ENCODE data around the gene CBX4. TPM values are rescaled to one million over a fixed set of nuclear protein-coding genes. Genes with fewer than 3 reads are reported as not detected.

The CBX4 gene
- polyA plus RNA-seq, 1 of the 3 experiments (the other 2 are of a cell fraction): 21.9 TPM

DNA sequence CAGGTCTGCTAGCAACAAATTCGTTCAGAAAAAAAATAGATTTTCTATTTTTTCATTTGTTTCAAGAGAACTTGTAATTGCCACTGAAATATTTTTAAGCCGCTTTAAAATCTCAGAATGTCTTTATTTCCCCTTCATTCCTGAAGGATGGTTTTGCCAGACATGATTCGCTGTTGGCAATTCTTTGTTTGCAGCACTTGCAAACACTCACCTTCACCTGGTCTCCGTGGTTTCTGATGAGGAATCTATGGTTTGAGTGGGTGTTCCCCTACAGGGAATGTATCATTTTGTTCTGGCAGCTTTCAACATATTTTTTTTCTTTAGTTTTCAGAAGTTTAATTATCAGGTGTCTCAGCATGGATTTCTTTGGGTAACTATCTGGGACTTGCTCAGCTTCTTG is 36.3 kb upstream of the CBX4 start:
- H3K9ac ChIP-seq: no peak overlapping the region
- no peaks in the 10 kb centered on the region for H3K79me2 ChIP-seq (ENCODE audit: insufficient read depth)
- H2AFZ ChIP-seq (ENCODE audit: low read depth): no peak overlapping the region
- no peaks in the 10 kb centered on the region for H3F3A ChIP-seq (replicated peaks; ENCODE audit: insufficient read depth)
- H3K4me3 ChIP-seq (ENCODE audit: low read depth in 2 of 2, low read length in 1 of 2): no peak overlapping the region
- H4K20me1 ChIP-seq (ENCODE audit: insufficient read depth): no peaks in the 10 kb centered on the region
- no peak overlapping the region for H3K4me2 ChIP-seq
- no peak for TF ChIP-seq NFIC (IDR thresholded peaks at IDR 0.05; ENCODE audit: borderline replicate concordance)
- TF ChIP-seq, protein P1, sequence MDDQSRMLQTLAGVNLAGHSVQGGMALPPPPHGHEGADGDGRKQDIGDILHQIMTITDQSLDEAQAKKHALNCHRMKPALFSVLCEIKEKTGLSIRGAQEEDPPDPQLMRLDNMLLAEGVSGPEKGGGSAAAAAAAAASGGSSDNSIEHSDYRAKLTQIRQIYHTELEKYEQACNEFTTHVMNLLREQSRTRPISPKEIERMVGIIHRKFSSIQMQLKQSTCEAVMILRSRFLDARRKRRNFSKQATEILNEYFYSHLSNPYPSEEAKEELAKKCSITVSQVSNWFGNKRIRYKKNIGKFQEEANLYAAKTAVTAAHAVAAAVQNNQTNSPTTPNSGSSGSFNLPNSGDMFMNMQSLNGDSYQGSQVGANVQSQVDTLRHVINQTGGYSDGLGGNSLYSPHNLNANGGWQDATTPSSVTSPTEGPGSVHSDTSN (IDR thresholded peaks at IDR 0.05): no peak
- TF ChIP-seq, protein P2, sequence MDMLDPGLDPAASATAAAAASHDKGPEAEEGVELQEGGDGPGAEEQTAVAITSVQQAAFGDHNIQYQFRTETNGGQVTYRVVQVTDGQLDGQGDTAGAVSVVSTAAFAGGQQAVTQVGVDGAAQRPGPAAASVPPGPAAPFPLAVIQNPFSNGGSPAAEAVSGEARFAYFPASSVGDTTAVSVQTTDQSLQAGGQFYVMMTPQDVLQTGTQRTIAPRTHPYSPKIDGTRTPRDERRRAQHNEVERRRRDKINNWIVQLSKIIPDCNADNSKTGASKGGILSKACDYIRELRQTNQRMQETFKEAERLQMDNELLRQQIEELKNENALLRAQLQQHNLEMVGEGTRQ (IDR thresholded peaks at IDR 0.05; ENCODE audit: borderline replicate concordance, low read depth, low read length): no peak
- TF ChIP-seq MXI1 (IDR thresholded peaks at IDR 0.05; ENCODE audit: low read depth, low read length): no peak
- no peak for TF ChIP-seq RXRA (IDR thresholded peaks at IDR 0.05; ENCODE audit: borderline replicate concordance, low read depth)
- TF ChIP-seq, protein P3, sequence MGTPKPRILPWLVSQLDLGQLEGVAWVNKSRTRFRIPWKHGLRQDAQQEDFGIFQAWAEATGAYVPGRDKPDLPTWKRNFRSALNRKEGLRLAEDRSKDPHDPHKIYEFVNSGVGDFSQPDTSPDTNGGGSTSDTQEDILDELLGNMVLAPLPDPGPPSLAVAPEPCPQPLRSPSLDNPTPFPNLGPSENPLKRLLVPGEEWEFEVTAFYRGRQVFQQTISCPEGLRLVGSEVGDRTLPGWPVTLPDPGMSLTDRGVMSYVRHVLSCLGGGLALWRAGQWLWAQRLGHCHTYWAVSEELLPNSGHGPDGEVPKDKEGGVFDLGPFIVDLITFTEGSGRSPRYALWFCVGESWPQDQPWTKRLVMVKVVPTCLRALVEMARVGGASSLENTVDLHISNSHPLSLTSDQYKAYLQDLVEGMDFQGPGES (IDR thresholded peaks at IDR 0.05; ENCODE audit: low read depth, low read length): no peak
- no peak for TF ChIP-seq YY1 (IDR thresholded peaks at IDR 0.05; ENCODE audit: low read depth)
- no peak for TF ChIP-seq RCOR1 (IDR thresholded peaks at IDR 0.05; ENCODE audit: low read length)
- no peak for TF ChIP-seq FOXM1 (IDR thresholded peaks at IDR 0.05; ENCODE audit: low read depth)
- TF ChIP-seq EZH2phosphoT487 (IDR thresholded peaks at IDR 0.05; ENCODE audit: borderline replicate concordance, low read depth): no peak
- TF ChIP-seq GATA2 (CRISPR knock-in tag; IDR thresholded peaks at IDR 0.05): no peak
- no peak for TF ChIP-seq ELF1 (IDR thresholded peaks at IDR 0.05)
- TF ChIP-seq POLR2AphosphoS5 (IDR thresholded peaks at IDR 0.05; ENCODE audit: low read depth, low read length): no peak
- no peak for TF ChIP-seq EP300 (IDR thresholded peaks at IDR 0.05; ENCODE audit: borderline replicate concordance in 1 of 2, low read depth in 1 of 2, low read length in 1 of 2)
- TF ChIP-seq, protein P4, sequence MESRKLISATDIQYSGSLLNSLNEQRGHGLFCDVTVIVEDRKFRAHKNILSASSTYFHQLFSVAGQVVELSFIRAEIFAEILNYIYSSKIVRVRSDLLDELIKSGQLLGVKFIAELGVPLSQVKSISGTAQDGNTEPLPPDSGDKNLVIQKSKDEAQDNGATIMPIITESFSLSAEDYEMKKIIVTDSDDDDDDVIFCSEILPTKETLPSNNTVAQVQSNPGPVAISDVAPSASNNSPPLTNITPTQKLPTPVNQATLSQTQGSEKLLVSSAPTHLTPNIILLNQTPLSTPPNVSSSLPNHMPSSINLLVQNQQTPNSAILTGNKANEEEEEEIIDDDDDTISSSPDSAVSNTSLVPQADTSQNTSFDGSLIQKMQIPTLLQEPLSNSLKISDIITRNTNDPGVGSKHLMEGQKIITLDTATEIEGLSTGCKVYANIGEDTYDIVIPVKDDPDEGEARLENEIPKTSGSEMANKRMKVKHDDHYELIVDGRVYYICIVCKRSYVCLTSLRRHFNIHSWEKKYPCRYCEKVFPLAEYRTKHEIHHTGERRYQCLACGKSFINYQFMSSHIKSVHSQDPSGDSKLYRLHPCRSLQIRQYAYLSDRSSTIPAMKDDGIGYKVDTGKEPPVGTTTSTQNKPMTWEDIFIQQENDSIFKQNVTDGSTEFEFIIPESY (IDR thresholded peaks at IDR 0.05; ENCODE audit: borderline replicate concordance, low read depth): no peak
- no peak for TF ChIP-seq JUND (IDR thresholded peaks at IDR 0.05)
- no peak for TF ChIP-seq RAD21 (IDR thresholded peaks at IDR 0.05; ENCODE audit: low read length)
- TF ChIP-seq CHD2 (IDR thresholded peaks at IDR 0.05; ENCODE audit: low read length, partially characterized antibody): no peak
- TF ChIP-seq, protein P5, sequence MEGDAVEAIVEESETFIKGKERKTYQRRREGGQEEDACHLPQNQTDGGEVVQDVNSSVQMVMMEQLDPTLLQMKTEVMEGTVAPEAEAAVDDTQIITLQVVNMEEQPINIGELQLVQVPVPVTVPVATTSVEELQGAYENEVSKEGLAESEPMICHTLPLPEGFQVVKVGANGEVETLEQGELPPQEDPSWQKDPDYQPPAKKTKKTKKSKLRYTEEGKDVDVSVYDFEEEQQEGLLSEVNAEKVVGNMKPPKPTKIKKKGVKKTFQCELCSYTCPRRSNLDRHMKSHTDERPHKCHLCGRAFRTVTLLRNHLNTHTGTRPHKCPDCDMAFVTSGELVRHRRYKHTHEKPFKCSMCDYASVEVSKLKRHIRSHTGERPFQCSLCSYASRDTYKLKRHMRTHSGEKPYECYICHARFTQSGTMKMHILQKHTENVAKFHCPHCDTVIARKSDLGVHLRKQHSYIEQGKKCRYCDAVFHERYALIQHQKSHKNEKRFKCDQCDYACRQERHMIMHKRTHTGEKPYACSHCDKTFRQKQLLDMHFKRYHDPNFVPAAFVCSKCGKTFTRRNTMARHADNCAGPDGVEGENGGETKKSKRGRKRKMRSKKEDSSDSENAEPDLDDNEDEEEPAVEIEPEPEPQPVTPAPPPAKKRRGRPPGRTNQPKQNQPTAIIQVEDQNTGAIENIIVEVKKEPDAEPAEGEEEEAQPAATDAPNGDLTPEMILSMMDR (IDR thresholded peaks at IDR 0.05): no peak
- H3K9me3 ChIP-seq: no peaks in the 10 kb centered on the region
- no peaks in the 10 kb centered on the region for H3K9me2 ChIP-seq
- H3K4me1 ChIP-seq (ENCODE audit: control insufficient read depth in 1 of 2, insufficient read depth in 2 of 2, low read depth in 1 of 2, low read length in 1 of 2): no peaks in the 10 kb centered on the region
- POLR2A ChIA-PET: no interaction called here
- H3K27ac ChIP-seq (ENCODE audit: low read depth in 2 of 2, low read length in 1 of 2): no peak overlapping the region
- CTCF ChIA-PET: interaction anchor here (0.6 to 5.1 kb wide), 12 partner anchors 11 to 152 kb away, joined by 3 to 79 read pairs (median 5); no protein-coding TSS in a partner anchor
- no peak for DNase-seq
- WGBS (ENCODE audit: low lambda C conversion rate): 68% methylated on average over 4 of the region's 4 CpGs
- no peaks in the 10 kb centered on the region for H3K36me3 ChIP-seq (replicated peaks in 1 of 2; ENCODE audit: control insufficient read depth in 1 of 2, insufficient read depth in 2 of 2, low read length in 1 of 2)
- H3K27me3 ChIP-seq (ENCODE audit: insufficient read depth): no peaks in the 10 kb centered on the region; the same call in 1 of the 2 replicates

Data from SK-N-SH (cell line).